ENCODE data around the gene SLC24A3.

Gene SLC24A3

DNA sequence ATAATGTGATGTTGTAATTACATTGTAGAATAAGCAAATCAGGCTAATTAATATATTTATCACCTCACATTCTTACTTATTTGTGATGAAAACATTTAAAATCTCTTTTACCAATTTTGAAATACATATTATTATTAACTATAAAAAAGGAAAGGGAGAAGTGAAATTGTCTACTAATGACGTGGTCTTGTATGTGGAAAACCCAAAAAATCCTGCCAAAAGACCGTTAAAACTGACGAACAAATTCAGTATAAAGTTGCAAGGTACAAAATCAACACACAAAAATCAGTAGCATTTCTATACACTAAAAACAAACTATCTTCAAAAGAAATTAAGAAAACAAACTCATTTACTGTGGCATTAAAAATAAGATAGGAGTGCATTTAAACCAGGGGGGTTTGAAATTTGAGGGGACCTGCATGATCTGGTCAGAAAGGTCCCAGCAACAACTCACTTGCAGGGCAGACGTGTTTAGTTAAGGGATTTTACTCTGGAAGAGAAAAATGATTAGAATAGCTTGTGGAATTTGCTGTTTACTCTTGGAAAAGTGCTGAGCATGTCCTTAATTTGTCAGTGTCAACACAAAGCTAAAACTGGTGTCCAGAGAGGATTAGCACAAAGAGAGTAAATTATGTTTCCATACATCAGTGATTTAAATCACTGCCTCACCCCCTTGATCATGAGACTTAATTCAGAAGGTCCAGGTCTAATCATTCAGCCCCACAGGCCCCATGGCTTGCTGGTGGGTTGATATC lies 310.6 kb downstream of the SLC24A3 start:
- in situ Hi-C loops (cut with HindIII; ENCODE audit: low sequenced_read_pairs), result no loop called here
- H3K4me3 ChIP-seq (ENCODE audit: low read depth, low read length), result no peak overlapping the region
- TF ChIP-seq, protein P1, sequence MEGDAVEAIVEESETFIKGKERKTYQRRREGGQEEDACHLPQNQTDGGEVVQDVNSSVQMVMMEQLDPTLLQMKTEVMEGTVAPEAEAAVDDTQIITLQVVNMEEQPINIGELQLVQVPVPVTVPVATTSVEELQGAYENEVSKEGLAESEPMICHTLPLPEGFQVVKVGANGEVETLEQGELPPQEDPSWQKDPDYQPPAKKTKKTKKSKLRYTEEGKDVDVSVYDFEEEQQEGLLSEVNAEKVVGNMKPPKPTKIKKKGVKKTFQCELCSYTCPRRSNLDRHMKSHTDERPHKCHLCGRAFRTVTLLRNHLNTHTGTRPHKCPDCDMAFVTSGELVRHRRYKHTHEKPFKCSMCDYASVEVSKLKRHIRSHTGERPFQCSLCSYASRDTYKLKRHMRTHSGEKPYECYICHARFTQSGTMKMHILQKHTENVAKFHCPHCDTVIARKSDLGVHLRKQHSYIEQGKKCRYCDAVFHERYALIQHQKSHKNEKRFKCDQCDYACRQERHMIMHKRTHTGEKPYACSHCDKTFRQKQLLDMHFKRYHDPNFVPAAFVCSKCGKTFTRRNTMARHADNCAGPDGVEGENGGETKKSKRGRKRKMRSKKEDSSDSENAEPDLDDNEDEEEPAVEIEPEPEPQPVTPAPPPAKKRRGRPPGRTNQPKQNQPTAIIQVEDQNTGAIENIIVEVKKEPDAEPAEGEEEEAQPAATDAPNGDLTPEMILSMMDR (IDR thresholded peaks at IDR 0.05; ENCODE audit: low read depth, low read length, missing control alignments), result no peak
- no peak for DNase-seq (ENCODE audit: low read depth)

DNA sequence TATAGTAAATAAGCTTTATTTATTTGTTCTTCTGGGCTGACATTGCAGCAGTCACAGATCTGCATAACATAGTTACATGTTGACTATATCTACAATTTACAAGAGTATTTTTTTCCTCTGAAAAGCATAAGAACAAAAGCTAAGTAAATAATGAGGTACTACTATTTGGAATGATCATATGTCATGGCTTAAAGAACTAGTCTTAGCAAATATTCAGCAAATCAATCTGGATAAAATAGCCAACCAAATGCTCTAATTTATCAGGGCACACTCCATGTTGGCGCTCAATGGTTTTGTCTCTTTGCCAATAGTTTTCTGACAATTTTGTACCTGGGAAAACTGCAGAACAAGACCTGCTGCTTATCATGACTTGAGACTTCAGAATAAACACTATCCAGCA lies 312.2 kb downstream of the SLC24A3 start:
- no peak for DNase-seq (ENCODE audit: low read depth)
- in situ Hi-C loops (cut with HindIII; ENCODE audit: low sequenced_read_pairs), result no loop called here
- TF ChIP-seq, protein P1 (IDR thresholded peaks at IDR 0.05; ENCODE audit: low read depth, low read length, missing control alignments), result no peak
- no peak overlapping the region for H3K4me3 ChIP-seq (ENCODE audit: low read depth, low read length)

DNA sequence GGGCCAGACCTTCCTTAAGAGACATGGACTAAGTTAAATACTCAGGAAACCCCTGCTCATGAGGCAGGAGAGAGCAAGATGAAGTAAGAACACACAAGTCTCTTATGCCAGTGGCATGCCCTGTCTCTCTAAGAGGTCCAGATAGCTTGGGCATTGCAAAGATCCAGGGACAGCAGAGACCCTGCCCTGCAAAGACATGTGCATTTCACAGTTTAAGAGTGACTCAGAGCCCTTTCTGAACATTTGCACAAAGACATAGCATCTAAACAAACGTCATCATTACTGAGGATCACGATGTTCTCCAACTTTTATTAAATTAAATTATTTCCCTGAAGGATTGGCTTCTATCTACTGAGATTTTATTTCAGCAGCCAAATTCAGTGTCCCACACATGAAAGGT lies 315.1 kb downstream of the SLC24A3 start:
- in situ Hi-C loops (cut with HindIII; ENCODE audit: low sequenced_read_pairs), result no loop called here
- TF ChIP-seq, protein P1 (IDR thresholded peaks at IDR 0.05; ENCODE audit: low read depth, low read length, missing control alignments), result no peak
- no peak for DNase-seq (ENCODE audit: low read depth)
- H3K4me3 ChIP-seq (ENCODE audit: low read depth, low read length), result no peak overlapping the region

DNA sequence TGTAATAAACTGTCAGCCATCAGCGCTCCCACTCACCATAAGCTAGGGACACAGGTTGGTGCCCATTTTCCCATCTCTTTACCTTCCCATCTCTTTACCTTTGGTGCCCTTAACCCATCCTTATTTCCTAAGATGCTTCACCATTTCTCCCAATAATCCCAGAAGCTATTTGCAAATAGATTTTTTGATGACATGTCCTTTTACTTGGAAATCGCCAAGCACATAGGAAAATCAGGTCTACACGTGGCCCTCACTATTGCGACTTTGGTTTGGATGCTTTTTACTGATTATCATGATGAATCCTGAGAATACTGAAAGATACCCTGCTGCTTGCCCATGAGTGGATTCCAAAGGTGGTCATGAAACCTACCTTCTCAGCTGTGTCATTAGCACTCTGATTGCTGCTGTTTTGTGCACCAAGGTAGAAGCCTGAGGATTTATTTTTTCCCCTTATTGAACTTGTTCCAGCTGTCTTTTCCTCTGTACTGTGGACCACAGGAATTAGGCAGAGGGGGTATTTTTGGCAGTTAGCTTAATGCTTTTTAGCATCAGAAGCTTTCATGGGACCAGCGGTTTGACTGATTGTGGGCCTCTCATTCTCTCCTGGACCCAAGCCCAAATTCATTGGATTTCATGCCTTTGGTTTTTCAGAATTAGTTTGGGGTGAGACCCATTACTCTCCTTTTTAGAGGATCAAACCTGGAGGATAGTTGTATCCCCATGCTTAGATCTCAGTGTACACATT lies 316.0 kb downstream of the SLC24A3 start:
- TF ChIP-seq, protein P1 (IDR thresholded peaks at IDR 0.05; ENCODE audit: low read depth, low read length, missing control alignments), result no peak
- DNase-seq (ENCODE audit: low read depth), result peak; percentile 1
- in situ Hi-C loops (cut with HindIII; ENCODE audit: low sequenced_read_pairs), result no loop called here
- H3K4me3 ChIP-seq (ENCODE audit: low read depth, low read length), result no peak overlapping the region

DNA sequence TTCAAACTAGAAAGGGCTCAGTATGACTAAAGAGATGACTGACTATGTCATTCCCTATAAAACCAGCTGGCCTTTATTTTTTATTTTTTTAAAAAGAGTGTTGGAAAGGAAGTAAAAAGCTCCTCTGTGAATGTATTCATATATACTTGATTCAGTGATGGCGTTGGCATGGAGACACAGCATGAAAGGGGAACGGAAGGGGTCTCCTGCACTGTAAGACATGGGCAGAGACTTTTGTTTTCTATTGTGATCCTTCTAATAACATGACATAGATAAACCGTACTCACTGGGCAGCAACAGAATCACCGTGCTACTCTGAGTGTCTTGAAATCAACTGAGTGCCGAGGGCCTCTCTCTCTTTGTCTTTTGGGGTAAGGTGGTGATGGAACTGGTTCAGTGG lies 317.6 kb downstream of the SLC24A3 start:
- no peak for DNase-seq (ENCODE audit: low read depth)
- in situ Hi-C loops (cut with HindIII; ENCODE audit: low sequenced_read_pairs), result no loop called here
- H3K4me3 ChIP-seq (ENCODE audit: low read depth, low read length), result no peak overlapping the region
- TF ChIP-seq, protein P1 (IDR thresholded peaks at IDR 0.05; ENCODE audit: low read depth, low read length, missing control alignments), result no peak

DNA sequence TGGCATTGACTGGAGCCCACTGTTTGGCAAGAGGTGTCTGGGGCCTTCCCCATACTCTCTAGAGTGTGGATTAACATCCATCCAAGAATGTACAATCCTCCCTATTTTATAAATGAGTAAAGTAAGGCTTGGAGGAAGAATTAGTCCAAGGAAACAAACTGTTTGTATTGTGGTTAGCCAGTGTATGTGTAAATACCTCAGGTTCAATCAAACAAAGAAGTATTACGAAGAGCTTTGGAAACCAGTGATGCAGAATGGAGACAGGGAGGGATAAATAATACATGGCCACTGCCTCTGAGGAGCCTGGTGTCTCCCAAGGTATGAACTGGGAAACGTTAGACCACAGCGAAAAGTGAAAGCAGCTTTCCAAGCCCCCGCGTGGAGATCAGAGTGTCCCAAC lies 319.0 kb downstream of the SLC24A3 start:
- DNase-seq (ENCODE audit: low read depth), result no peak
- in situ Hi-C loops (cut with HindIII; ENCODE audit: low sequenced_read_pairs), result no loop called here
- TF ChIP-seq, protein P1 (IDR thresholded peaks at IDR 0.05; ENCODE audit: low read depth, low read length, missing control alignments), result no peak
- H3K4me3 ChIP-seq (ENCODE audit: low read depth, low read length), result no peak overlapping the region
